Middle frontal gyrus (tissue), 1 donor: ENCODE results near the gene ANKRD12.

ENCODE experiments used
- DNase-seq: peaks from one replicate; pipeline ENCODE4 v3.0.0-alpha.2; 2015; ENCODE audit warnings: low spot score; ENCODE audit errors: extremely low spot score

ANKRD12 gene

DNA sequence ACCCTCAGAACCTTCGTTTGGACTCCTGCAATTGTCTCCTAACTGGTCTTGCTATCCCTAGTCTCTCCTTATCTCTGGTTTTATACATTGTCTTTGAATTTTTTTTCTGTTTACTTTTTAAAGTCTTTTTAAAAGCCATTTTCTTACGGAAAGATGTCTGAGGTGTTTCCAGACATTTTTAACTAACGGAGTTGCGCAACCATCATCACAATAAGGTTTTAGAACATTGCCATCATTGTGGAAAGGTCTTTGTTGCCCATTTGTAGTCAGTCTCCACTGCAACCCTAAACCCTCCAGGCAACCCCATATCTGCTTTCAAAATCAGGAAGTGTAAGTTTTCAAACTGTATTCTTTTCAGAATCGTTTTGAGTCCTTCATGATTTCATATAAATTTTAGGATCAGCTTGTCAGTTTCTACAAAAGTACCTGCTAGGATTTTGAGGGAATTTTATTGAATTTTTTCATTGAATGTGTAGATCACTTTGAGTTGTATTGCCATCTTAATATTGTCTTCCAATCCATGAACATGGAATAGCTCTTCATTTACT, 46.3 kb downstream of the ANKRD12 start:
- no peak for DNase-seq

DNA sequence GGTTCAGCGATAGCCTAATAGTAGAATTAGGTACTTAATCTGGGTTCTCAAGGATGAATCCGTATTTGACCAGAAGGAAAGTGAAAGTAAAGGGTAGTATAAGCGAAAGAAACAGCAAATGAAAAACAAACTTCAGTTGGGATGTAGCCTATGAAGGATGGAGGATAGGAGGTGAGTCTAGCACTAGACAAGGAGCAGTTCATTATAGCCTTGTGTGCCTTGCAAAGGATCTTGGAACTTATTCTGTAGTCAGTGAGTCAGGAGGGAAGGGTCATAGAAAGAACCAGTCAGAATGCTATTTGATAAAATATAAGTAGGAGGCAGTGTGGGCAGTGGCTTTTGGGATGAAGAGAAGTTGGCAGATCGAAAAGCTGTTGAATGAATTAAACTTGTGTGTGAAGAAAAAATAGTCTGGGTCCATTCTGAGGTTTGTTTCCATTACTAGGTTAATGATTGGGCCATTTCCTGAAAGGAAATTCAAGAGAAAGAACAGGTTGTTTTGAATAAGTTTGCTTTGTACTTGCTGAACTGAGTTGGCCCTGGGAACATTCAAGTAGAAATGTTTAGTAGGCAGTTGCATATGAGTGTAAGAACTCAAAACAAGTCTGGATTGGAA, 48.5 kb downstream of the ANKRD12 start:
- DNase-seq = no peak

DNA sequence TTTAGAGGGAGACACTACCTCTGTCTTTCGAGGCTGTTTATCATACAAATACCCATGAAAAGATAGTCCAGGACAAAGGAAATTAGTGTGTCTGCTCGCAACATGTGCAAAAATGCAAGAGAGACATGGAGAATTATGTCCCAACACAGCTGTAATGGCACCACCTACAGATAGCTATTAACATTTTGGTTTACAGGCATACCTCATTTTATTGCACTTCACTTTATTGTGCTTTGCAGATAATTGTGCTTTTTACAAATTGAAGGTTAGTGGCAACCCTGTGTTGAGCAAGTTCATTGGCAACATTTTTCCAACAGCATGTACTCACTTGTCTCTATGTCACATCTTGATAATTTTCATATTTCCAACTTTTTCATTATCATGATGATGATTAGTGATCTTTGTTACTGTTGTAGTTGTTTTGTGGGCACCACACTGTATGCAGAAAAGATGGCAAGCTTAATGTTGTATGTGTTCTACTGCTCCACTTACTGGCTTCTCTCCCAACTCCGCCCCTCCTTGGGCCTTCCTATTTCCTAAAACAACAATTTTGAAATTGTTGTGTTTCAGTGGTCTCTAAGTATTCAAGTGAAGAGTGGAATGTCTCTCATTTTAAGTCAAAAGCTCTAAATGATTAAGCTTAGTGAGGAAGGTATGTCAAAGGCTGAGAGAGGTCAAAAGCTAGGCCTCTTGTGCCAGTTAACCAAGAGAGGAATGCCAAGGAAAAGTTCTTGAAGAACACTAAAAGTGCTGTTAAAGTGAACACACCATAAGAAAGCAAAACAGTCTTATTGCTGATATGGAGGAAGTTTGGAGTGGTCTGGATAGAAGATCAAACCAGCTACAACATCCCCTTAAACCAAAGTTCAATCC, 52.0 kb downstream of the ANKRD12 start:
- DNase-seq = no peak

DNA sequence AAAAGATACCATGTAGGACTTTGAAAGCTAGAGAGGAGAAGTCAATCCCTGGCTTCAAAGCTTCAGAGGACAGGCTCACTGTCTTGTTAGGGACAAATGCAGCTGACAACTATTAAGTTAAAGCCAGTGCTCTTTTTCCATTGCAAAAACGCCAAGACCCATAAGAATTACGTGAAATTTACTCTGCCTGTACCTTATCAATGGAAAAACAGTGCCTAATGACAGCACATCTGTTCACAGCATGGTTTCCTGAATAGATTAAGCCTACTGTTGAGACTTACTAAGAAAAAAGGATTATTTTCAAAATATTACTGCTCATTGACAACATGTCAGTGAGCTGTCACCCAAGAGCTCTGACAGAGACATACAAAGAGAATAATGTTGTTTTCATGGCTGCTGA, 52.9 kb downstream of the ANKRD12 start:
- DNase-seq = no peak

DNA sequence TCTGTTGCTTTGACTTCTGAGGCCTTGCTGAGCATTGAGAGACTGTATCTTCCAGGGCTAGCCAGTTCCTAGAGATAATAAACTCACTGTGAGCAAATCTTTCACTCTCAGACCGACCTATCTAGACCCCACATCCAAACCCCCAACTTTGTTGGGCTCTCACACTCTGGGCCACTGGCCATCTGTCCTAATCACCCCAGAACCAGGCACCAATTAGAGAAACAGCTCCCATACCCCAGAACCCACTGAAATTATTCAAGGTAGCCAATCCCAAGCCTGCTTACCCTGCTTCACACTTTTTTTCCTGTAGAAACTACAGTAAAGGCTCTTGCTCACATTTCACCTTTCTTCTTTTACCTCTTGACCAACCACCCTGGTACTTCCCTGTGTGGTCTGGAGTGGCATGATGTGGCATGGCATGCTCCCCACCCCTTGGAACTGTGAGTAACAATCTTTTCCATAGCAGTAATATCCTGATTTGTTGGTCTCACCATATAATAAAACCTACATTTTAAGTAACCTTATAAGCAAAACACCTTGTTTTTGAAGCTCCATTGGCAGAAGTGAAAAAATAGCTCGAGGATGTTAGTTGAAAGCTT, 55.2 kb downstream of the ANKRD12 start:
- DNase-seq = no peak

DNA sequence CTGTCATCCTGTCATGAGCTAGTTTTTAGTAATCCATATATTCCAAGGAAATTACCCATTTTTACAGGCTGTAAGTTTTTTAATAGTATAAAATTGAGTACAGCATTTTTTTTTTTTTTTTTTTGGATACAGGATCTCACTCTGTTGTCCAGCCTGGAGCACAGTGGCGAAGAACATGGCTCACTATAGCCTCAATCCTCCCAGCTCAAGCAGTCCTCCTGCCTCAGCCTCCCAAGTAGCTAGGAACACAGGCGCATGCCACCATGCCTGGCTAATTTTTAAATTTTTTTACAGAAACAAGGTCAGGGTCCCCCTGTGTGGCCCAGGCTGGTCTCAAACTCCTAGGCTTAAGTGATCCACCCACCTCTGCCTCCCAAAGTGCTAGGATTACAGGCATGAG, 56.5 kb downstream of the ANKRD12 start:
- DNase-seq = no peak

DNA sequence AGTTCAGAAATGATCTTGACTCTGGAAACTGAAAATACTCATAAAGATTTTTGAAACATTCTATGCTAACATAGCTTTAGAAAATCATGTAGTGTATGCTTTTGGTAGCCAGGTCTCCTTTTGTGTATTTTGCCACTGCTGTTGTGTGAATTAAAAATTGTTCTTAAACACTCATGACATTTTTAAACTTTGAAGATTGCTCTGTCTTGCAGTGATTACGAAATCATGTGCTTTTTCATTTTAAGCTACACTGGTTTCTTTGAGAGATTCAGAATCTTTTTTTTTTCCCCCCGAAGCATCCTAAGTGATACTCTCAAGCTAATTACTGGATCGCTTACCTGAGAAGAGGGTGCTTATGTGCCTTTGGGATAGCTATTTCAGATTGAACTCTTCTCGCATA, 60.0 kb downstream of the ANKRD12 start:
- DNase-seq = no peak

DNA sequence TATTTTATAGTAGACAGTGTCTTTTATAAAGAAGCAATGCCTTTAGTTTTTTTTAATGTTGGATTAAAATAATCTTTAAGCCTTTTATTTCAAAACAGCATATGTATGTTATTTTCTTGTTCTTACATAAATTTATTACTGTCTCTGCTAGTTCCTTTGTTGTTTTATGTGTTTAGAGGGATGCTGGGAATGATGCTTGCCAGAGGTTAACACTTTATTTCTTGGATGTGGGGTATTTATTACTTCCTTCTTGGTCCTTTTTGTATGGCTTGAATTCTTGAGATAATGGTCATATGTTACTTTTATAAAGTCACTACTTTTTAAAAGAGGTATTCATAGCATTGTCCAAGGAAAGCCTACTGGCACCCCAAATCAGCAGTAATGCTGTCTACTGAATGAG, 63.1 kb downstream of the ANKRD12 start:
- no peak for DNase-seq

DNA sequence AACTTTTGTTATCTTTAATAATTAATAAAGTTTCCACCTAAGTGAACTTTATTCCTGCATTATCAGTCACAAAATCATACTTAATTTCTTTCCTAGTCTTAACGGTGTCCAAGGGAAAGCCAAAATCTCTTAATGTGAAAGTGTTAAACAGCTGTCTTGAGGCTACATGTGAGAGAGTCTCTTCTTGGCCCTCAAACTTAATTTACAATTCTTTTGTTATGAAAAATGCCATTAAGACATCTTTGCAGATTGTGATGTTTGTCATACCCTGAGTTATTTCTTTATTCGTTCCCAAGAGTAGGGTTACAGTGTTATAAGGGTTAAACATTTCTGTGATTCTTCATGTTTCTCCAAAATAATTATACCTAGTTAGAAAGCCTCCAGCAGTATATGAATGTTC, 64.6 kb downstream of the ANKRD12 start:
- no peak for DNase-seq

DNA sequence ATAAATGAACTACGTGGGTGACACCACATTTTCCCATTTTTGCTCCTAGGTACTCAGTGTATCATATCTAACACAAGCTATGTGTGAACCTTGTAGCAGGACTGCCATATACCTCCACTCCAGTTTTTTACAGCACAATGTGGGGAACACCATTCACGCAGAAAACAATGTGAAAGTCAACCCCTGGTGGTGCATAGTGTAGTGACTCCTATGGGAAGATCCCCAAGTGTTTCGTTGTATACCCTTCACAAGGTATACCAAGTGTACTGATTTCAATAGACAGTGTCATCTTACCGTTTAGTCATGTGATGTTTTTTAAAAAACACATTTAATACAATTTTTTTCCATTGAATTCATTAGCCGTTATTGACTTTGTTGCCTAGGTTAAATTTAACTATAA, 68.1 kb downstream of the ANKRD12 start:
- no peak for DNase-seq

DNA sequence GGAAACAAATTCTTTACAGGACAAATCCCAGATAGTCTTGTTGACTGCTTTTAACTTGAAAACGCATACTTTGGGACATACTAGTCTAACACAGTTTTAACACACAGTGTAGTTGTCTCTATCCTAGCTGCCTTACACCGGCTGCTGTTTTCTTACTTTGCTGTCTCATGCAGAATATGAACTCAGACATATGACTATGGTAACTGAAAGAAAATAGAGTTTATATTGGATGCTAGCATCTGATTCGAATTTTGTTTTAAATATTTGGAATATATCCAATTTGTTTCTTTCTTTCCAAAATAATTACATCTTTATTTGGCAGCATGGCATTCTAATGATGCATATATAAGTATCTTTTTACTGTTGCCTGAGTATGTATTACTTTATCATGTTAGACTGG, 69.8 kb downstream of the ANKRD12 start:
- no peak for DNase-seq

DNA sequence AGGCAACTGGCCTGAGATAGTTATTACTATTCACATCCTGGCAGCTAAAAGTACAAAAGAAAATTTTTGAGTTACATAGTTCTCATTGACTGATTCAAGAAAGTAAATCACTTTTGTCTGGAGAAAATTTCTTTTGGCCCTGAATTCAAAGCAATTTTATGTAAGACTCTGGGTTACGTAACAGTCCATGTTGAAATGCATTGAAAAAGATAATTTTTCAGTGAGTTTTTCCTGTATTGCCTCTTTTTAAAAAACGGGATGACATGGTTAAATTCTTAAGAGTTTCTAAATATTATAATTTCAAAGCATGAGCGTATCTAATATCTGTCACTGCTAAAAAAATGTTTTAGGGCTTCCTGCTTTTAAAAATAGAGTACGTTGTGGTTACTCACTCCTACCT, 72.7 kb downstream of the ANKRD12 start:
- DNase-seq = no peak

DNA sequence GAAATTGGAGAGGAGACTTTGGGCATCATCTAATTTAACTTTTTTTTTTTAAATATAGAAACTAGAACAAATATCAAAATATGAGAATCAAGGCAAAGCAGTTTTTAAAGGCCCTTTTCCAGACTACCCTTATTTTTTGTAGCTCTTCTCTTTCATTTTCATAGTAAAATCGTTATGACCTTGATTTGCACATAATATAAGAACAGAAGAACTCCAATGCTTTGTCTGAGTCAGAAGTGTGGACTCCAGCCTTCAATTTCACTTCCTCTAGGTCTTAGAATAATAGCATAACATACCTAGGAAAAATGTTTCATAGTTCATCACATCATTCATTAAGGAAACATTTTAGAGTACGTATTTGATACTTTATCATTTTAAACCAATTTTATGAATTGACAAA, 74.4 kb downstream of the ANKRD12 start:
- DNase-seq = no peak

DNA sequence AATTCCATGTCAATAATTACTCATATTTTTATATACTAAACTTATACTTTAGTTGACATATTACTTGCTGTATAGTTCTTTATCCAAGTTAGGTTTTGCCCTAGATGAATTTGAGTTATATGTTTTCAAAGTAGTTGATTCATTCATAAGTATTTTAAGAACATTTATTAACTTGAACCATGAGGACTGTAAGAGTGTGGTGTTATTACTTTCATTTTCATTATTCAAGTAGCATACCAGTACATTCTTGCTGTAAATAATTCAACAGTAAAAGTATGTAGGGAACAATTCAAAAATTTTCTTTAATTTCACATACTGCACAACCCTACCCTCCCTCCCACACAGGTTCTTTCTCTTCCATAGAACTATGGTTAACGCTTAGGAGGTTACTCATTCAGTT, 75.4 kb downstream of the ANKRD12 start:
- DNase-seq = no peak

DNA sequence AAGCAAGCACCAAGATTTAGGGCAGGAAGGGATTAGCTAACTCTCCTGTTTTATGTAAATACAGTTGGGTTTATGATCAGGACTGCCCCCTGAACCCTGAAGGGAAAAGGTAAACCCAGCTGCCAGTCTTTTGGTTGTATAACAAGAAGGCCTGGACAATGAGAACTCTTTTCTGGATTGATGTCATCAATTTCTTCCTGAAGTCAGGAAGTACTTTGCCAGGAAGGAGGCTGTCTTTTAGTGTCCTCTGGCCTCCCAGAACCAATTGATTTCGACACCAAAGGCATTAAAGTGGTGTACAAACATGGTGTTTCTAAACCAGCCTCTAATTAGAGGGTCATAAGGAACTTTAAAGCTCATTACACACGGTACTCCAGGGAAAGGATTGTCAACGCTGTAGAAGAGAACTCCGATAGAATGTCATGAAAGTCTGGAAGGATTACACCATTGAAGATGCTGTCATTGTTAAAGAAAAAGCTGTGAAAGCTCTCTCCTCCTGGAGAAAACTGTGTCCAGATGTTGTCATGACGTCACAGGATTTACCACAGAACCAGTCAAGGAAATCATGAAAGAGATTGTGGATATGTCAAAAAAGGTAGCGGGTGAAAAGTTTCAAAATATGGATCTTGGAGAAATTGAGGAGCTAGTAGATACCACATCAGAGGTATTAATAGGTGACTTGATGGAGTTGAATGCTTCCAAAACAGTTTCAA, 78.8 kb downstream of the ANKRD12 start:
- DNase-seq = no peak

DNA sequence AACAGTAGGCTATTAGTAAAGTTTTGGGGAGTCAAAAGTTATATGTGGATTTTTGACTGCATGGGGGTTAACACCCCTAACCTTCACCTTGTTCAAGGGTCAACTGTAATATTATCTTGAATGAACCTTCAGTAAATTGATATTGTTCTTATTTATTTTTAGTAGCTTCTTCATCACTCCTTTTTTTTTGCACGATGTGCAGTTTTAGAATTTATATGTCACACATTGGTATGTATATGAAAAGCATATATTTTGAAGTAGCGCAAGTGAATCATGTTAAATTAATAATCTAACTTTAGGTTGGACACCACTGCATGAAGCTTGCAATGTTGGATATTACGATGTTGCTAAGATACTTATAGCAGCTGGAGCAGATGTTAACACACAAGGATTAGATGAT, 79.9 kb downstream of the ANKRD12 start:
- DNase-seq = no peak

DNA sequence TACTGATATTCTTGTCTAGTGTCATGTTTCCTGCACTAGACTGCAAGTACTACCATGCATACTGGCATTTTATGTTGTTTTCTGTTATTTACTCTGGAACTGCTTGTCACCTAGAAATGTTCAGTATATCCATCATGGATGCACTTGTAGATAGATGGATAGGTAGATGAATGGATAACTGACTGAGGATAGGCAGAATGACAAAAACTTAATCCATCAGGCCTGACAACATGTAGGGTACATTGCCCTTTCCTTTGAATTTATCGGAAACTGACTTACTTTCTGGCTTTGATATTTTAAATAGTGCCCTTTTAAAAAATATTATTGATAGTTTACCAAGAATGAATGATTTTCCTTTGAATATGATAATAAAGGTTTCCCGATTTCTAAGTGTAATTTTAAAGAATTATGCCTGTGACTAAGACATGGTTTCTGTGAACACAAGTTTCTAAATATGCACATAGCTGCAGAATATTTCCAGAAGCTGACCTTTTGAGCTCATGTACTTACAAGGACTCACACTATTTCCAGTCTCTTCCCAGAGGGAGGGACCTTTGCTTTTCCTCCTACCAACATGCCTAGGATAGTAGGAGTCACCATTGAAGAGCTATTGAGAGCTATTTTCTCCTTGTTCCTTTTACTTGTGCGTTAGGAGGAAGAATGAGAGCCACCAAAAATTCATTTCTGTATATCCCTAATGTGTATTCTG, 81.3 kb downstream of the ANKRD12 start:
- no peak for DNase-seq

DNA sequence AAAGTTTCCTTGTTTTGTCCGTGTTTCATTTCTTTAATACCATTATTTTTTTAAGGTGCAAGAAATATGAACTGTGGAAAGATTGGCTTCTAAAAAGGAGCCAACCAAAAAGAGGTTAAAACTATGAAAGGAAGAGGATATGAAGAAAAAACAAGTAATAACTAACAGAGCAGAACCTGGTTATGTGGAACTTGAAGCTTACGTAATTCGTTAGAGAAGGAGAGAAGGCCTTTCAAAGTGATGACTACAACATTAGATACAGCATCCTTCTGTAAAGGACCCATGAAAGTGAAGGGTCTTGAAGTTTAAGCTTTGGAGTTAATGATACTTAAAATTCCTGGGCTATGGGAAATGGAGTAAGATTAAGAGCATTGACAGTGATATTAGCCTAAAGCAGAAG, 84.5 kb downstream of the ANKRD12 start:
- DNase-seq = no peak

DNA sequence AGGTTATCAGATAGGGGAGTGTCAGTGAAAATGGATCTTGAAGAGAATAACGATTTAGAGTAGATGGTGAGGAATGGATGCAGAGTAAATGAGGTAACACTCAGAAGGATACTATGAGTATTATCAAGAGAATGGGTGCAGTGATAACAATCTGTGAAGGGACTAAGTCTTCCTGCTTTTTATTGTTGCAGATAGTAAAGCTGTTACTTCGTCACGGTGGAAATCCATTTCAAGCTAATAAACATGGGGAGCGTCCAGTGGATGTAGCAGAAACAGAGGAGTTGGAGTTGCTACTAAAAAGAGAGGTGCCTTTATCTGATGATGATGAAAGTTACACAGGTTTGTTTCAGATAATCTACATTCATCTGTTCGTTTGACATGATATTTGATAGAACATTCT, 85.1 kb downstream of the ANKRD12 start:
- no peak for DNase-seq

DNA sequence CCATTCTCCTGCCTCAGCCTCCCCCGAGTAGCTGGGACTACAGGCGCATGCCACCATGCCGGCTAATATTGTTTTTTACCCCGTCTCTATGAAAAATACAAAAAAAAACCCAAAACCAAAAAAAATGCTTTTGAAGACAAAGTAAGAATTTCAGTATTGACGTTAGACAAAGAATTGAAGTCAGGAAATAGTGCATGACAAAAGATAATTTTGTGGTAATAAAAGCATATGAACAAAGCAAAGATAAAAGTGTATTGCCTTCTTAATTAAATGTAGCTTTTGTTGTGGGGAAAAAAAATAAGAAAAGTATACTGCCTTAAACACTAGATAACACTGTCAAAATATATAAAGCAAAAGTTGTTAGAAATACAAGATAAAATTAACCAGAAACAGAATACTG, 86.8 kb downstream of the ANKRD12 start:
- DNase-seq = no peak

DNA sequence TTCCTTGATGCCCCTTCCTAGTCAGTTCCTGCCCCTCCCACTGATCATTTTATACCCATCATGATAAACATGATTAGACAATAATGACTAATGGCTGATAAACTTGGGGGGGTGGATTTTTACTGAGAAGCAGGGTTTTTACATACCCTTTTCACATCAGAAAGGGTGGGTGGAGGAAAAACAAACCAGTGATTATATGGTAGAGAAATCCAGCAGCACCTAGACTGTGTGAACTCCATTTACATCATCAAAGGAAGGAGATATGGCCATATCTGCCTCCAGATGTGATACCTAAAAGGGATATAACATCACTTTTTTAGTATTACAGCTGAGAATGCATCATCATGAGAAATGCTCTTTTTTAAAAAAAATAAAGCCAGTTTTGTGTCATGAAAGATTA, 89.9 kb downstream of the ANKRD12 start:
- DNase-seq = no peak
